Measurements from ENCODE around the gene MEAK7.

Gene MEAK7

DNA sequence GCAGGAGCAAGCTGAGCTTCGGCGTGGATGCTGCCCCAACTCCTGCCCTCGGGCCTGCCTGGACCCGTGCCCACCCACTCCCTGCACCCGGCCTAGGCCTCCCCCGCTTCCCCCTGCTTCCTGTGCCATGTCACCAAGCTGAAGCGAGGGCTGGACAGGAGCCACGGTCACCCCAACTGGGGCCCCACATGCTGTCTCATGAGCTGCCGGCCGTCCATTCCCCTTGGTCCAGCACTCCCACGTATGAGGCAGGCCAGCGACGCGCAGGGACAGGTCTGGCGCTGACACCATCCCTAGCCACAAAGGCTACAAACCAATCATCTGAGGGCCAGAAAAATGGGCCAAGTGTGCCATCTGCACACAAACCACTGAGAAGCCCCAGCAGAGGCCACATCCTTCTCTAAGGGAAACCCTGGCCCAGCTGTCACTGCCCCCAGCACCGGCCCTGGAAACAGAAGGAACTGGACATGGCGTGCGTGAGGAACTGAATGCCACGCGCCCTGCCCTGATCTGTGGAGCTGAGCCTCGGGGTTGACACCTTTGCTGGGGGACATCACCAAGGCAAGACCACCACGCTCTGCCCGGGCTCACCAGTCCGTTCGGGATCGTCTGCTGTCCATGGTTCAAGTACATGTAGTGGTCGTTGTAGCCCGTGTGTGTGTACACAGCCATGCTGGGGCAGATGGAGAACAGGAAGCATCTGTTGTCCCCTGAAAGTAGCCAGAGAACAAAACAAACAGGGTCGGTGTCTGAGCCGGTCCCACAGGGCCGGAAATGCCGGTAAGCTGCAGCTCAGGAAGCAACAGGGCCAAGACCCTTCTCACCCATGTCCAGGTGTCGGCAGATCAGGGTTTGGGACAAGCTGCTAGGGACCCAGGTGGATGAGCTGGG is 22.2 kb downstream of the MEAK7 start:
- in situ Hi-C loops (cut with MboI; ENCODE audit: low sequenced_read_pairs, unreplicated experiment) = loop anchor here (25.0 kb wide), 2 partner anchors 195 to 520 kb away; partner anchors contain the start of genes NECAB2, OSGIN1 and WFDC1
- TF ChIP-seq, protein P1, sequence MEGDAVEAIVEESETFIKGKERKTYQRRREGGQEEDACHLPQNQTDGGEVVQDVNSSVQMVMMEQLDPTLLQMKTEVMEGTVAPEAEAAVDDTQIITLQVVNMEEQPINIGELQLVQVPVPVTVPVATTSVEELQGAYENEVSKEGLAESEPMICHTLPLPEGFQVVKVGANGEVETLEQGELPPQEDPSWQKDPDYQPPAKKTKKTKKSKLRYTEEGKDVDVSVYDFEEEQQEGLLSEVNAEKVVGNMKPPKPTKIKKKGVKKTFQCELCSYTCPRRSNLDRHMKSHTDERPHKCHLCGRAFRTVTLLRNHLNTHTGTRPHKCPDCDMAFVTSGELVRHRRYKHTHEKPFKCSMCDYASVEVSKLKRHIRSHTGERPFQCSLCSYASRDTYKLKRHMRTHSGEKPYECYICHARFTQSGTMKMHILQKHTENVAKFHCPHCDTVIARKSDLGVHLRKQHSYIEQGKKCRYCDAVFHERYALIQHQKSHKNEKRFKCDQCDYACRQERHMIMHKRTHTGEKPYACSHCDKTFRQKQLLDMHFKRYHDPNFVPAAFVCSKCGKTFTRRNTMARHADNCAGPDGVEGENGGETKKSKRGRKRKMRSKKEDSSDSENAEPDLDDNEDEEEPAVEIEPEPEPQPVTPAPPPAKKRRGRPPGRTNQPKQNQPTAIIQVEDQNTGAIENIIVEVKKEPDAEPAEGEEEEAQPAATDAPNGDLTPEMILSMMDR (IDR thresholded peaks at IDR 0.05; ENCODE audit: borderline replicate concordance, control extremely low read depth, extremely low read depth, insufficient read depth, missing control alignments) = no peak

DNA sequence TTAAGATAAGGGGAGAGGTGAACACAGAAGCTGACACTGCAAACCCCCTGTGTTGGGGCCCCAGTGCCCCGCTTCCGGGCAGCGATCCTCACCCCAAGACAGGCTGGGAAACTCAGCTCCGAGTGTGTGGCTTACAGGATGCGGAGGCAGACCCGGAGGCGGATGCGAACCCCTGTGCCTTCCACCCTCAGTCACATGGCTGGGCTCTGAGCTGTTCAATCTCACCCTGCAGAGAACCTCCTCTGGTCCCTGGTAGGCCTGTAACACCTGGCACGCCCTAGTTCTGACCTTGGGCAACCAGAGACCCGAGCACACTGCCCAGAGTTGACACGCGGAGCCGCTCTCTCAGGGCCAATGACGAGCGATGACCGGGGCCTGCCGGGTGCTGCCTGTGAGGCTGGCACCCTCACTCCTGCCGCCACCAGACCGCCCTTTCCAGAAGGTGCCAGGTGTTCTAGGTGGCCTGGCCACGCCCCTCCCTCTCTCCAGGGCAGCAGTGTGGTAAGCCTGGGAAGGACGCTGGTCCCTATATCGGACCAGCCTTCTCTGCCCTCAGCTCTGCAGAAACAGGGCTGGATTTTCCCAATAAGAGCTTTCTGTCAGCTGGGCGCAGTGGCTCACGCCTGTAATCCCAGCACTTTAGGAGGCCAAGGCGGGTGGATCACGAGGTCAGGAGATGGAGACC is 23.3 kb downstream of the MEAK7 start:
- TF ChIP-seq, protein P1 (IDR thresholded peaks at IDR 0.05; ENCODE audit: borderline replicate concordance, control extremely low read depth, extremely low read depth, insufficient read depth, missing control alignments) = no peak
- no peak for DNase-seq (ENCODE audit: low spot score)
- in situ Hi-C loops (cut with MboI; ENCODE audit: low sequenced_read_pairs, unreplicated experiment) = loop anchor here (25.0 kb wide), 2 partner anchors 194 to 519 kb away; partner anchors contain the start of genes NECAB2, OSGIN1 and WFDC1

More for the DNA sequence above, 22.2 kb downstream of the MEAK7 start:
- no peak for DNase-seq (ENCODE audit: low spot score)

DNA sequence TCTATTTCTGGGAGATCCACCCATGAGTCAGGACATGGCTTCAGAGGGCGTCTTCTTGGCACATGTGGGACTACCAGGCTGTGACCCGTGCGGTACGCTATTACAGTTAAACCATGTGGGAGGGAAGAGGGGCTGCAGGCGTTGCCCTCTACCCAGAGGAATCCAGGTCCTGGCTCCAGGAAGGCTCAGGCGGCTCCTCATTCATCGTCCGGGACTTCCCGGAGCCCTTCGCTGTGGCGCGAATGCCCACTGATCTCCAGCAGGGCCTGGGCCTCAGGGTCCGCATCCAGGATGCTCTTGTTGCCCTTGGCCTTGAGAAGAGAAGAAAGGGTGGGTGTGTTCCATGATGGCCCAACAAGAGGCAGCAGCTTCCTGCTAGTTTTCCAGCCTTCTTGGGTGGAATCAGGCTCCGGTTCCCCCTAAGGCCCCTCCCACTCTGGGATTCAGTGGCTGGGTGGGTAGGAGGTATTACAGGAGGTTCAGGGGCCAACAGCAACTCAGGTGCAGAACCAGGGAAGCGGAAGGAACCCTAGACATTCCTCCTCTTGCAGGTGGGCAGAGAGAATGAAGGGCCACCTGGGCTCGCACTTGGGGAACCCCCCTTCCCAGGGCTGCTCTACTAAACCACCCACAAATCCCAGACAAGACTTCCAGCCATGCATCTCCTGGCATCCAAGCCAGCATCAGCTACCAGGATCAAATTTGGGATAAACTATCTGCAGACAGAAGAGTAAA is 24.6 kb downstream of the MEAK7 start:
- in situ Hi-C loops (cut with MboI; ENCODE audit: low sequenced_read_pairs, unreplicated experiment) = loop anchor here (25.0 kb wide), 2 partner anchors 193 to 518 kb away; partner anchors contain the start of genes NECAB2, OSGIN1 and WFDC1
- DNase-seq (ENCODE audit: low spot score) = no peak
- TF ChIP-seq, protein P1 (IDR thresholded peaks at IDR 0.05; ENCODE audit: borderline replicate concordance, control extremely low read depth, extremely low read depth, insufficient read depth, missing control alignments) = no peak

DNA sequence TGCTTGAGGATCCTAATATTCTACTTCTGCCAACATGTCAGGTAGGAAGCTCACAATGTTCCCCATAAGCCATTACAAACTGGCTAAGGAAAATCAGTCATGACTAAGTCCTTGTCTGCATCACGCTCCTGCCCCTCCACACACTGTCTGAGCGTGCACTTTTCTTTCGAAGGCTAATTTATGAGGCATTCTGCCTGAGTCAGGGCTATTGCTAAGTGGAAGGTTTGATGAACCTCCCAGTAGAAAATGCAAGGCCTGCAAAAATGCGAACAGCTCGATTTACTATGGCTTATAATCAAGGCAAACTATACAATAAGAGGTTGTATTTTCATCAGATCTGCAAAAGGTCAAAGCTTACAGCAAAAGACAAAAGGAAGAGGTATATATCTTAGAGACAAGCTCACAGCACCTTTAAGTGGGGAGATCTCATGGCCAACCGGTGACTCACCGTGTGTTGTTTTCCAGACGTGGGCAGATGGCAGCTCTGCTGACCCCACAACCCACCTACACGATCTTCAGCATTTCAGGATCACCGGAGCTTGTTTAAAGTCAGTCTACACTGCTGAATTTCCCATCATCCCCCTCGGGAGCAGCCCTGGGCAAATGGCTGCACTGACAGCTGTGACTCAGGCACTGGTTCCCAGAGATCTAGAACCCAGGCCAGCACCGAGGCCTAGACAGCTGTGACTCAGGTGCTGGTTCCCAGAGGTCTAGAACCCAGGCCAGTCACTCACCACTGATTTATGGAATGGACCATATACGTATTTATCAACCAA is 26.1 kb downstream of the MEAK7 start:
- TF ChIP-seq, protein P1 (IDR thresholded peaks at IDR 0.05; ENCODE audit: borderline replicate concordance, control extremely low read depth, extremely low read depth, insufficient read depth, missing control alignments) = no peak
- no peak for DNase-seq (ENCODE audit: low spot score)
- in situ Hi-C loops (cut with MboI; ENCODE audit: low sequenced_read_pairs, unreplicated experiment) = loop anchor here (25.0 kb wide), 2 partner anchors 191 to 516 kb away; partner anchors contain the start of genes NECAB2, OSGIN1 and WFDC1

DNA sequence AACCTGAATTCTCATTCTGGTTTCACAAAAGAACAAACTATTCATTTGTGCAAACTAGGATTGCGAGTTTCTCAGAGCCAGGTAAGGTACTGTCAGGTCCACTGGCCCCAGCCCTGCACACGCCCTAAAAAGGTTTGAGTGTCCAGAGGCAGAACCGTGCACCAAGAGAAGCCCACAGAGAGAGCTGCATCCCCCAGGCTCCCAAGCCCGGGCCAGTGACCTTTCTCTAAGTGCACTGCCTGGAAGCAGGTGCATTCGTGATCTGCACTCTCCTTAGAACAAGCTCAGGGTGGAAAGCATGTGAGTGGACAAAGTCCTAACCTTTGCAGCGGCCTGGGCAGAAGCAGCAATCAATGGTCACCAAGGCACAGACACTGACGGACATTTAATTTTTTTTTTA is 26.8 kb downstream of the MEAK7 start:
- in situ Hi-C loops (cut with MboI; ENCODE audit: low sequenced_read_pairs, unreplicated experiment) = loop anchor here (25.0 kb wide), 2 partner anchors 190 to 515 kb away; partner anchors contain the start of genes NECAB2, OSGIN1 and WFDC1
- no peak for DNase-seq (ENCODE audit: low spot score)
- TF ChIP-seq, protein P1 (IDR thresholded peaks at IDR 0.05; ENCODE audit: borderline replicate concordance, control extremely low read depth, extremely low read depth, insufficient read depth, missing control alignments) = no peak
